ENCODE measurements around the gene FAM124A. TPM values are rescaled to one million over a fixed set of nuclear protein-coding genes. Genes with fewer than 3 reads are reported as not detected.
A peak's percentile ranks its signal among the peaks of the same experiment; 100 is the strongest.

The FAM124A gene, protein sequence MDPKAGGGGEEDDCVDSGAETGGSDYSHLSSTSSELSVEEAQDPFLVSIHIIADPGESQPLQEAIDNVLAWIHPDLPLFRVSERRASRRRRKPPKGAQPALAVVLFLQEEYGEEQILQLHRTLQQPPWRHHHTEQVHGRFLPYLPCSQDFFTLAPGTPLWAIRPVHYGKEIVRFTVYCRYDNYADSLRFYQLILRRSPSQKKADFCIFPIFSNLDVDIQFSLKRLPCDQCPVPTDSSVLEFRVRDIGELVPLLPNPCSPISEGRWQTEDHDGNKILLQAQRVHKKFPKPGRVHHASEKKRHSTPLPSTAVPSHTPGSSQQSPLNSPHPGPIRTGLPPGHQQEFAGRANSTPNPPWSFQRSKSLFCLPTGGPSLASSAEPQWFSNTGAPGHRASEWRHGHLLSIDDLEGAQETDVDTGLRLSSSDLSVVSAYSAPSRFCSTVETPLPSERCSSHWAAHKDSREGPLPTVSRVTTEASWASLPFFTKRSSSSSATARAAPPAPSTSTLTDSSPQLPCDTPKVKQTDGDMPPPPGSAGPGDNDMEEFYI
- 0.04 and 0.06 TPM in 2 replicates for polyA plus RNA-seq (2013)

DNA sequence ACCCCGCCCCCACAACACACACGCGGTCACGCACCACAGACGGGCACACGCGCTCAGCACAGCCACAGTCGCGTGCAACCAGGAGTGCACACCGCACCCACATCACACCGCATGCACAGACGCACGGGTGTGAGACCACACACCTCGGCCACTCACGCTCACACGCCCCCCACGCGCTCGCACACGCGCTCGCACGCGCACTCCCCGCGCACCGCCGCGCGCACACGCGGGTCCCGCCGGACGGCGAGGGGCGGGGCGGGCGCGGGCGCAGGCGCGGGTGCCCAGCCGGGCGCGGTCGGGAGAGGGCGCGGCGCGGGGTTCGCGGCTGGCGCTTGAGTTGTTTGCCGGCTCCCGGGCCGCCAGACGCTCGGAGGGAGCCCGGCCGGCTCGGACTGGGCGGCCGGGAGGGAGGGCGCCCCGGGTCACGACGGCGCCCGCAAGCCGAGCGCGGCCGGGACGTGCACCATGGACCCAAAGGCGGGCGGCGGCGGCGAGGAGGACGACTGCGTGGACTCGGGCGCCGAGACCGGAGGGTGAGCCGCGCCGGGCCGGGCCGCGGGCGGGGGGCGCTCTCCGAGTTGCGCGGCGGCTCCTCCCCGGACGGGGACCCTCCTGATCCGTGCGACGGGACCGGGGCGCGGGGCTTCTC is at the start of gene FAM124A:
TSS of gene FAM124A (plus strand) at position 362 of the 649 bp plus-strand sequence. CDS start at position 466, 104 bp downstream.
- Histone ChIP-seq H2BK5ac (ENCODE audit: low read depth, low read length, poor library complexity) (no peak within 1 kb of the TSS), H3K36me3 (ENCODE audit: control insufficient read depth in 1 of 2, insufficient read depth in 2 of 2, low read length in 2 of 2) (no peaks in the 10 kb centered on the region), H2AK5ac (ENCODE audit: low read length) (no peak within 1 kb of the TSS), H3K27ac (ENCODE audit: low read depth, low read length) (no peak within 1 kb of the TSS), H2BK120ac (ENCODE audit: insufficient read depth, low read length, poor library complexity) (no peak within 1 kb of the TSS), H3K4ac (ENCODE audit: low read depth, low read length) (no peak within 1 kb of the TSS), H4K91ac (ENCODE audit: low read depth, low read length) (no peak within 1 kb of the TSS), H3K9ac (ENCODE audit: low read length) (no peak within 1 kb of the TSS), H4K8ac (ENCODE audit: low read depth, low read length) (no peak within 1 kb of the TSS), H3K4me3 (ENCODE audit: low read depth, low read length) (peak within 1 kb of the TSS; percentile 86), H2BK12ac (ENCODE audit: low read length) (no peak within 1 kb of the TSS), H3K18ac (ENCODE audit: low read length) (no peak within 1 kb of the TSS), H3K79me1 (ENCODE audit: low read length) (no peaks in the 10 kb centered on the region), H3K4me2 (ENCODE audit: low read length) (peak within 1 kb of the TSS; percentile 98), H3K9me3 (ENCODE audit: insufficient read depth, low read depth, low read length) (peaks cover 4% of the 10 kb centered on the region), H3K79me2 (ENCODE audit: control insufficient read depth, insufficient read depth, low read length, poor library complexity) (no peaks in the 10 kb centered on the region), H3K27me3 (ENCODE audit: insufficient read depth, low read length) (peaks cover 16% of the 10 kb centered on the region), H2AFZ (ENCODE audit: insufficient read depth, low read length, poor library complexity) (peak within 1 kb of the TSS; percentile 13), H3K23ac (ENCODE audit: low read length) (no peak within 1 kb of the TSS), H4K12ac (ENCODE audit: low read depth, low read length) (no peak within 1 kb of the TSS), H3K14ac (ENCODE audit: low read length) (no peak within 1 kb of the TSS), H3K4me1 (ENCODE audit: control insufficient read depth in 1 of 2, insufficient read depth in 2 of 2, low read length in 2 of 2) (peaks cover 5 to 7% of the 10 kb centered on the region in 2 experiments)
- WGBS (ENCODE audit: extremely low coverage, insufficient coverage, insufficient read length), result no CpG with 5 or more reads among the region's 106 CpGs
- DNase-seq, result peak in 1 of 2 donors; percentile 37

DNA sequence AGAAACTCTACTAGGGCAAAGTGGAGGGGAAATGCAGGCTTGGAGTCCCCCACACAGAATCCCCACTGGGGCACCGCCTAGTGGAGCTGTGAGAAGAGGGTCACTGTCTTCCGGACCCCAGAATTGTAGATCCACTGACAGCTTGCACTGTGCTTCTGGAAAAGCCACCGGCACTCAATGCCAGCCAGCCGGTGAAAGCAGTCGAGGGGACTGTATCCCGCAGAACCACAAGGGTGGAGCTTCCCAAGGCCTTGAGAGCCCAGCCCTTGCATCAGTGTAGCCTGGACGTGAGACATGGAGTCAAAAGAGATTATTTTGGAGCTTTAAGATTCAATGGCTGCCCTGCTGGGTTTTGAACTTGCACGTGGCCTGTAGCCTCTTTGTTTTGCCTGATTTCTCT is 47.2 kb upstream of the FAM124A start:
- Histone ChIP-seq H3K4me3 (ENCODE audit: low read depth, low read length) (no peak overlapping the region), H2BK12ac (ENCODE audit: low read length) (no peak overlapping the region), H4K12ac (ENCODE audit: low read depth, low read length) (no peak overlapping the region), H3K79me2 (ENCODE audit: control insufficient read depth, insufficient read depth, low read length, poor library complexity) (no peaks in the 10 kb centered on the region), H3K27ac (ENCODE audit: low read depth, low read length) (no peak overlapping the region), H2BK120ac (ENCODE audit: insufficient read depth, low read length, poor library complexity) (no peak overlapping the region), H3K27me3 (ENCODE audit: insufficient read depth, low read length) (no peaks in the 10 kb centered on the region), H2AFZ (ENCODE audit: insufficient read depth, low read length, poor library complexity) (no peak overlapping the region), H3K14ac (ENCODE audit: low read length) (no peak overlapping the region), H3K79me1 (ENCODE audit: low read length) (no peaks in the 10 kb centered on the region), H4K91ac (ENCODE audit: low read depth, low read length) (no peak overlapping the region), H3K18ac (ENCODE audit: low read length) (no peak overlapping the region), H3K4me1 (ENCODE audit: control insufficient read depth in 1 of 2, insufficient read depth in 2 of 2, low read length in 2 of 2) (no peaks in the 10 kb centered on the region), H2BK5ac (ENCODE audit: low read depth, low read length, poor library complexity) (no peak overlapping the region), H2AK5ac (ENCODE audit: low read length) (no peak overlapping the region), H3K9me3 (ENCODE audit: insufficient read depth, low read depth, low read length) (no peaks in the 10 kb centered on the region), H4K8ac (ENCODE audit: low read depth, low read length) (no peak overlapping the region), H3K9ac (ENCODE audit: low read length) (no peak overlapping the region), H3K36me3 (ENCODE audit: control insufficient read depth in 1 of 2, insufficient read depth in 2 of 2, low read length in 2 of 2) (no peaks in the 10 kb centered on the region), H3K4me2 (ENCODE audit: low read length) (no peak overlapping the region), H3K23ac (ENCODE audit: low read length) (no peak overlapping the region), H3K4ac (ENCODE audit: low read depth, low read length) (no peak overlapping the region)
- DNase-seq, result no peak
- WGBS (ENCODE audit: extremely low coverage, insufficient coverage, insufficient read length), result no CpG with 5 or more reads among the region's 8 CpGs

DNA sequence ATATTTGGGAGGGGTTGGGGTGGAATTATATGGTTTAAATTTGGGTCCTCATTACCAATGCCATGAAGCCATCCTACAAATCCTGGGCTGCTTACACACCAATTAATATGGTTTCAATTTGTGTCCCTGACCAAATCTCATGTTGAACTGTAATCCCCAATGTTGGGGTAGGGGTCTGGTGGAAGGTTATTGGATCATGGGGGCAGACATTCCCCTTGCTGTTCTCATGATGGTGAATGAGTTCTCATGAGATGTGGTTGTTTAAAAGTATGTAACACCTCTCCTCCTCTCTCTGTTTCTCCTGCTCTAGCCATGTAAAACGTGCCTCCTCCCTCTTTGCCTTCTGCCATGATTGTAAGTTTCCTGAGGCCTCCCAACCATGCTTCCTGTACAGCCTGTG is 46.6 kb upstream of the FAM124A start:
- H3K4me3 ChIP-seq (ENCODE audit: low read depth, low read length), result no peak overlapping the region
- no peaks in the 10 kb centered on the region for H3K79me2 ChIP-seq (ENCODE audit: control insufficient read depth, insufficient read depth, low read length, poor library complexity)
- H3K9me3 ChIP-seq (ENCODE audit: insufficient read depth, low read depth, low read length), result no peaks in the 10 kb centered on the region
- no peak overlapping the region for H2AFZ ChIP-seq (ENCODE audit: insufficient read depth, low read length, poor library complexity)
- H2BK12ac ChIP-seq (ENCODE audit: low read length), result no peak overlapping the region
- no CpG with 5 or more reads among the region's 1 CpG for WGBS (ENCODE audit: extremely low coverage, insufficient coverage, insufficient read length)
- H3K14ac ChIP-seq (ENCODE audit: low read length), result no peak overlapping the region
- H3K18ac ChIP-seq (ENCODE audit: low read length), result no peak overlapping the region
- no peak overlapping the region for H2BK5ac ChIP-seq (ENCODE audit: low read depth, low read length, poor library complexity)
- no peak overlapping the region for H2BK120ac ChIP-seq (ENCODE audit: insufficient read depth, low read length, poor library complexity)
- no peaks in the 10 kb centered on the region for H3K36me3 ChIP-seq (ENCODE audit: control insufficient read depth in 1 of 2, insufficient read depth in 2 of 2, low read length in 2 of 2)
- H3K27me3 ChIP-seq (ENCODE audit: insufficient read depth, low read length), result no peaks in the 10 kb centered on the region
- H3K4me2 ChIP-seq (ENCODE audit: low read length), result no peak overlapping the region
- H3K4me1 ChIP-seq (ENCODE audit: control insufficient read depth in 1 of 2, insufficient read depth in 2 of 2, low read length in 2 of 2), result no peaks in the 10 kb centered on the region
- H2AK5ac ChIP-seq (ENCODE audit: low read length), result no peak overlapping the region
- no peak overlapping the region for H4K8ac ChIP-seq (ENCODE audit: low read depth, low read length)
- no peak overlapping the region for H3K27ac ChIP-seq (ENCODE audit: low read depth, low read length)
- H3K9ac ChIP-seq (ENCODE audit: low read length), result no peak overlapping the region
- no peak for DNase-seq
- no peaks in the 10 kb centered on the region for H3K79me1 ChIP-seq (ENCODE audit: low read length)
- no peak overlapping the region for H4K12ac ChIP-seq (ENCODE audit: low read depth, low read length)
- H3K4ac ChIP-seq (ENCODE audit: low read depth, low read length), result no peak overlapping the region
- no peak overlapping the region for H4K91ac ChIP-seq (ENCODE audit: low read depth, low read length)
- no peak overlapping the region for H3K23ac ChIP-seq (ENCODE audit: low read length)

DNA sequence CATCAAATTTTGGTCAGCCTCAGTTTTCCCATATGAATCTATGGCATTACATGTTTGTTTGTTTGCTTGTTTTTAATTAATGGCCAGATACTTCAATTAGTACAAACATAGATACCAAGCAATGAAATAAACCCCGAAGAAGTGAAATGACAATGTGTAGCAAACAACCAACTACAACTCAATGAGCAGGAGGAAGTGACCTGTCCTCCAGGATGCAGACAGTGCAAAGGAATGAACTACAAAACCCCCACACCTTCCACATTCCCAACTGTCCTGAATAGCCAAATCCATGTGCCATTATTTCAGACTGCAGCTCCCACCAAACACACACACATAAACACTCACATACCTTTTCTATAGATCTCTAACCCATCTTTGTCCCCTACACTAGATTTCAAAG is 45.0 kb upstream of the FAM124A start:
- Histone ChIP-seq H3K9me3 (ENCODE audit: insufficient read depth, low read depth, low read length) (no peaks in the 10 kb centered on the region), H4K8ac (ENCODE audit: low read depth, low read length) (no peak overlapping the region)
- no CpG with 5 or more reads among the region's 1 CpG for WGBS (ENCODE audit: extremely low coverage, insufficient coverage, insufficient read length)

More for the DNA sequence above, 45.0 kb upstream of the FAM124A start:
- Histone ChIP-seq H3K4me2 (ENCODE audit: low read length) (no peak overlapping the region), H3K4me1 (ENCODE audit: control insufficient read depth in 1 of 2, insufficient read depth in 2 of 2, low read length in 2 of 2) (no peaks in the 10 kb centered on the region), H2BK120ac (ENCODE audit: insufficient read depth, low read length, poor library complexity) (no peak overlapping the region), H3K9ac (ENCODE audit: low read length) (no peak overlapping the region), H3K36me3 (ENCODE audit: control insufficient read depth in 1 of 2, insufficient read depth in 2 of 2, low read length in 2 of 2) (no peaks in the 10 kb centered on the region), H3K18ac (ENCODE audit: low read length) (no peak overlapping the region), H4K12ac (ENCODE audit: low read depth, low read length) (no peak overlapping the region), H3K79me1 (ENCODE audit: low read length) (no peaks in the 10 kb centered on the region), H4K91ac (ENCODE audit: low read depth, low read length) (no peak overlapping the region), H3K4ac (ENCODE audit: low read depth, low read length) (no peak overlapping the region), H3K4me3 (ENCODE audit: low read depth, low read length) (no peak overlapping the region), H3K23ac (ENCODE audit: low read length) (no peak overlapping the region), H3K79me2 (ENCODE audit: control insufficient read depth, insufficient read depth, low read length, poor library complexity) (no peaks in the 10 kb centered on the region), H2AK5ac (ENCODE audit: low read length) (no peak overlapping the region), H2AFZ (ENCODE audit: insufficient read depth, low read length, poor library complexity) (no peak overlapping the region), H3K27me3 (ENCODE audit: insufficient read depth, low read length) (no peaks in the 10 kb centered on the region), H3K14ac (ENCODE audit: low read length) (no peak overlapping the region), H3K27ac (ENCODE audit: low read depth, low read length) (no peak overlapping the region), H2BK5ac (ENCODE audit: low read depth, low read length, poor library complexity) (no peak overlapping the region), H2BK12ac (ENCODE audit: low read length) (no peak overlapping the region)
- DNase-seq, result no peak
